CD4-positive, alpha-beta T cell treated with Interferon alpha-2 for 1 hour (primary cell): ENCODE results near the gene FOSL2.

Experiments used
- DNase-seq, 2 donors: peaks; one replicate each; pipeline ENCODE4 v3.0.0-alpha.2; 2020 to 2022

FOSL2 gene

GRCh38 chr2:28434600-28434989 lies 41.9 kb downstream of the FOSL2 start:
- DNase-seq, result no peak

- DNase-seq, result no peak
Measured at GRCh38 chr2:28435241-28435640, 42.6 kb downstream of the FOSL2 start.

- DNase-seq, result no peak
Measured at GRCh38 chr2:28435814-28436351, 43.2 kb downstream of the FOSL2 start.

GRCh38 chr2:28436525-28437051 lies 43.9 kb downstream of the FOSL2 start:
- DNase-seq, result no peak

GRCh38 chr2:28437149-28437835 lies 44.6 kb downstream of the FOSL2 start:
- DNase-seq, result no peak

GRCh38 chr2:28437918-28438317 lies 45.3 kb downstream of the FOSL2 start:
- DNase-seq, result no peak

GRCh38 chr2:28438532-28439063 lies 45.9 kb downstream of the FOSL2 start:
- no peak for DNase-seq

- DNase-seq, result no peak
Measured at GRCh38 chr2:28439127-28439526, 46.5 kb downstream of the FOSL2 start.

GRCh38 chr2:28439763-28440162 lies 47.1 kb downstream of the FOSL2 start:
- no peak for DNase-seq

GRCh38 chr2:28442328-28442727 lies 49.7 kb downstream of the FOSL2 start:
- DNase-seq, result no peak

GRCh38 chr2:28444956-28445355 lies 52.3 kb downstream of the FOSL2 start:
- DNase-seq, result no peak

- peak in 1 of 2 donors; percentile 53 for DNase-seq
Measured at GRCh38 chr2:28445448-28446258, 53.0 kb downstream of the FOSL2 start.

GRCh38 chr2:28446531-28446930 lies 53.9 kb downstream of the FOSL2 start:
- DNase-seq, result no peak

- DNase-seq, result no peak
Measured at GRCh38 chr2:28447086-28447485, 54.4 kb downstream of the FOSL2 start.

- DNase-seq, result peak; percentile 17 to 46
Measured at GRCh38 chr2:28447943-28448792, 55.5 kb downstream of the FOSL2 start.

- DNase-seq, result no peak
Measured at GRCh38 chr2:28448793-28449100, 56.1 kb downstream of the FOSL2 start.

- DNase-seq, result no peak
Measured at GRCh38 chr2:28449126-28449487, 56.4 kb downstream of the FOSL2 start.

- DNase-seq, result peak; percentile 30 to 64
Measured at GRCh38 chr2:28449488-28450395, 57.1 kb downstream of the FOSL2 start.

GRCh38 chr2:28450901-28451565 lies 58.4 kb downstream of the FOSL2 start:
- DNase-seq, result no peak

- no peak for DNase-seq
Measured at GRCh38 chr2:28451793-28452533, 59.3 kb downstream of the FOSL2 start.
